K562 (cell line): ENCODE results near the gene CYP51A1. TPM values are rescaled to one million over a fixed set of nuclear protein-coding genes. Genes with fewer than 3 reads are reported as not detected.
A peak's percentile ranks its signal among the peaks of the same experiment; 100 is the strongest.

Experiments used
- ARHGAP35 ChIP-seq: fragments of 450-650 bp; IDR thresholded peaks from 2 replicates; pipeline ENCODE4 v1.6.1; 2018; ENCODE audit not compliant: partially characterized antibody
- CBFB ChIP-seq: sonication (generic); formaldehyde crosslinking; IDR thresholded peaks from 2 replicates; pipeline ENCODE4 v1.4.0; 2020; ENCODE audit warnings: mild to moderate bottlenecking, missing genetic modification reagents
- CREBBP ChIP-seq: IDR thresholded peaks from one replicate; pipeline ENCODE4 v1.6.1; 2012; ENCODE audit warnings: low read depth, mild to moderate bottlenecking, control low read depth, inconsistent platforms, low read length
- ELF2 ChIP-seq: fragments of 250-450 bp; sonication (Bioruptor Pico); IDR thresholded peaks from 2 replicates; pipeline ENCODE4 v1.5.0; 2021; ENCODE audit warnings: mild to moderate bottlenecking
- GABPA ChIP-seq: fragments of 200-800 bp; sonication (Bioruptor generic); conservative IDR thresholded peaks from 2 replicates; pipeline ENCODE4 v1.6.1; 2016; ENCODE audit warnings: low read depth, missing genetic modification characterization, missing compliant biosample characterization
- HSF4 ChIP-seq: fragments of 250-450 bp; sonication (Bioruptor Pico); IDR thresholded peaks from 2 replicates; pipeline ENCODE4 v2.1.2; 2022; ENCODE audit warnings: mild to moderate bottlenecking, moderate library complexity, borderline replicate concordance
- KHSRP ChIP-seq: fragments of 450-650 bp; IDR thresholded peaks from 2 replicates; pipeline ENCODE4 v1.6.1; 2017
- NFE2L1 ChIP-seq: fragments of 450-650 bp; IDR thresholded peaks from 2 replicates; pipeline ENCODE4 v1.6.1; 2016; ENCODE audit warnings: missing genetic modification characterization, low read depth, mild to moderate bottlenecking, missing compliant biosample characterization, moderate library complexity, borderline replicate concordance
- SMAD1 ChIP-seq: fragments of 150-350 bp; IDR thresholded peaks from 2 replicates; pipeline ENCODE4 v1.6.1; 2014; ENCODE audit warnings: low read length, low read depth; ENCODE audit not compliant: partially characterized antibody
- TFAM ChIP-seq: fragments of 250-450 bp; sonication (Bioruptor Pico); conservative IDR thresholded peaks from 2 replicates; pipeline ENCODE4 v1.5.0; 2021; ENCODE audit warnings: mild to moderate bottlenecking, moderate library complexity
- ZKSCAN1 ChIP-seq: fragments of 150-350 bp; IDR thresholded peaks from 2 replicates; pipeline ENCODE4 v1.6.1; 2016; ENCODE audit warnings: low read depth, low read length
- ZNF444 ChIP-seq: fragments of 250-450 bp; sonication (Bioruptor Pico); IDR thresholded peaks from 2 replicates; pipeline ENCODE4 v1.4.0; 2020; ENCODE audit warnings: mild to moderate bottlenecking, moderate library complexity
- polyA plus RNA-seq, 8 experiments: library from polyadenylated mRNA; depleted of rRNA in 4 of 8; stranded (reverse) in 5 of 8; unstranded in 3 of 8; fragments of >200 nt; fragmentation: Nextera tagmentation in 2 of 8; fragmentation: Illumina TruSeq in 1 of 8; extraction: Ambion mirVana in 2 of 8; extraction: Trizol in 1 of 8; gene quantifications; 2 replicates each; pipeline versions ENCODE4 v1.2.1 to v1.2.3, GENCODE V29; 2011 to 2014; ENCODE audit warnings: inconsistent platforms in 1 of 8, missing spikeins in 1 of 8
- total RNA-seq, 7 experiments: library from RNA; depleted of rRNA in 6 of 7; stranded (reverse); fragments of >200 nt in 6 of 7; fragmentation: Illumina TruSeq in 2 of 7; extraction: Trizol in 2 of 7; gene quantifications; 2 replicates each; pipeline versions ENCODE4 v1.2.1 to v1.2.3, GENCODE V29; 2011 to 2021; ENCODE audit warnings: low replicate concordance in 1 of 7
- TF ChIP-seq, protein P1 (sequence below): IDR thresholded peaks from 3 replicates; pipeline ENCODE4 v1.6.1; 2011; ENCODE audit warnings: borderline replicate concordance, mild to moderate bottlenecking, moderate library complexity; ENCODE audit not compliant: insufficient read length; ENCODE audit errors: extremely low read depth
- TF ChIP-seq, protein P2 (sequence below): fragments of 450-650 bp; formaldehyde crosslinking; IDR thresholded peaks from 2 replicates; pipeline ENCODE4 v1.4.0; 2022; ENCODE audit warnings: mild to moderate bottlenecking, moderate library complexity
- TF ChIP-seq, protein P3 (sequence below), 2 experiments: fragments of 150-350 bp in 1 of 2; IDR thresholded peaks; 2 replicates each; pipeline ENCODE4 v1.6.1; 2012 to 2016; ENCODE audit warnings: low read depth in 2 of 2, low read length in 2 of 2, mild to moderate bottlenecking in 1 of 2, moderate library complexity in 1 of 2
- TF ChIP-seq, protein P4 (sequence below): fragments of 250-450 bp; sonication (Bioruptor Pico); IDR thresholded peaks from 2 replicates; pipeline ENCODE4 v1.8.0; 2022; ENCODE audit warnings: moderate library complexity, mild to moderate bottlenecking, inconsistent platforms
- TF ChIP-seq, protein P5 (sequence below): fragments of 450-650 bp; IDR thresholded peaks from 2 replicates; pipeline ENCODE4 v1.6.1; 2018; ENCODE audit warnings: mild to moderate bottlenecking, low read depth; ENCODE audit not compliant: partially characterized antibody

Gene CYP51A1
- total and polyA plus RNA-seq, 9 of the 15 experiments (the other 6 are each of a cell fraction or from before 2014, with no cell fraction given) = 35.4 to 151 (median 80.3) TPM

DNA sequence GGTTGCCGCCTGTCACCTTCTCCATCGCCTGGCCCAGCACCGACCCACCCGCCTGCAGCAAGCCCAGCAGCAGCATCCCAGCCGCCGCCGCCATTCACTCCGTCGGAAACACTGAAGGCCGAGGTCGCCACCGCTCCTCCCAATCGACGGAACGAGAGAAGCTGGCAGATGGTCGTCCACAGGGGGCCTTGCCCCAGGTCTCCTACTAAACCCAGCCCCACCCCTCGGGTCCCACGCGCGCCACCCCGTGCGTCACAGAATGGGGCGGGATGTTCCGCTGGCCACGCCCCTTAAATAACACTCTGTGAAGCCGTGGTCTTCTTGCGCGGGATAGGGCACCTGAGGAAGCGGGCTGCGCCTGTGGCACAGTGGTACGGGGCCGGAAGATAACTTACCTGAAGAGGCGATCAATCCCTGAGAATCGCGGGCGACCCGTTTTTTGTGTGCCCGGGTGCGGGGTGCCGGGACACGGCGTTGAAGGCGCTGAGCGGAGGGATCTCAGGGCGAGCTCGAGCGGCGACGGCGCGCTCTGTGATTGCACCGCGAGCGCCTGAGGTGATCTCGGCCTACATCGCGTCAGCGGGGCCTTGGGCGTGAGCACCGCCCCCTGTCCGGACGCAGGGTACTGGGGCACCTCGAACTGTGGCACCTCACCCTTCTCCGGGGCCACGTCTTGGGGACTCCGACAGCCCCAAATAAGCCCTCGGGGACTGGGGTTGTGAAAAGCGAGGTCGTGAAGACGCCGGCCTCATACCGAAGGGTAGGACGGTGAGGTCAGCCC, at the start of gene CYP51A1 (continued):
- TF ChIP-seq, protein P1, sequence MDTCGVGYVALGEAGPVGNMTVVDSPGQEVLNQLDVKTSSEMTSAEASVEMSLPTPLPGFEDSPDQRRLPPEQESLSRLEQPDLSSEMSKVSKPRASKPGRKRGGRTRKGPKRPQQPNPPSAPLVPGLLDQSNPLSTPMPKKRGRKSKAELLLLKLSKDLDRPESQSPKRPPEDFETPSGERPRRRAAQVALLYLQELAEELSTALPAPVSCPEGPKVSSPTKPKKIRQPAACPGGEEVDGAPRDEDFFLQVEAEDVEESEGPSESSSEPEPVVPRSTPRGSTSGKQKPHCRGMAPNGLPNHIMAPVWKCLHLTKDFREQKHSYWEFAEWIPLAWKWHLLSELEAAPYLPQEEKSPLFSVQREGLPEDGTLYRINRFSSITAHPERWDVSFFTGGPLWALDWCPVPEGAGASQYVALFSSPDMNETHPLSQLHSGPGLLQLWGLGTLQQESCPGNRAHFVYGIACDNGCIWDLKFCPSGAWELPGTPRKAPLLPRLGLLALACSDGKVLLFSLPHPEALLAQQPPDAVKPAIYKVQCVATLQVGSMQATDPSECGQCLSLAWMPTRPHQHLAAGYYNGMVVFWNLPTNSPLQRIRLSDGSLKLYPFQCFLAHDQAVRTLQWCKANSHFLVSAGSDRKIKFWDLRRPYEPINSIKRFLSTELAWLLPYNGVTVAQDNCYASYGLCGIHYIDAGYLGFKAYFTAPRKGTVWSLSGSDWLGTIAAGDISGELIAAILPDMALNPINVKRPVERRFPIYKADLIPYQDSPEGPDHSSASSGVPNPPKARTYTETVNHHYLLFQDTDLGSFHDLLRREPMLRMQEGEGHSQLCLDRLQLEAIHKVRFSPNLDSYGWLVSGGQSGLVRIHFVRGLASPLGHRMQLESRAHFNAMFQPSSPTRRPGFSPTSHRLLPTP = no peak
- TF ChIP-seq, protein P2, sequence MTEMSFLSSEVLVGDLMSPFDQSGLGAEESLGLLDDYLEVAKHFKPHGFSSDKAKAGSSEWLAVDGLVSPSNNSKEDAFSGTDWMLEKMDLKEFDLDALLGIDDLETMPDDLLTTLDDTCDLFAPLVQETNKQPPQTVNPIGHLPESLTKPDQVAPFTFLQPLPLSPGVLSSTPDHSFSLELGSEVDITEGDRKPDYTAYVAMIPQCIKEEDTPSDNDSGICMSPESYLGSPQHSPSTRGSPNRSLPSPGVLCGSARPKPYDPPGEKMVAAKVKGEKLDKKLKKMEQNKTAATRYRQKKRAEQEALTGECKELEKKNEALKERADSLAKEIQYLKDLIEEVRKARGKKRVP (CRISPR knock-in tag) = 0 out of 2 replicates have a peak, but pooled peaks have one; percentile 23
- peak; percentile 68 for TF ChIP-seq KHSRP
- no peak for TF ChIP-seq NFE2L1 (tag)
- TF ChIP-seq ELF2 = peak; percentile 52
- TF ChIP-seq CBFB (CRISPR knock-in tag) = 0 out of 2 replicates have a peak, but pooled peaks have one; percentile 85
- no peak for TF ChIP-seq ARHGAP35
- peak; percentile 12; the same call in 1 of the 2 replicates for TF ChIP-seq GABPA
- no peak for TF ChIP-seq TFAM (CRISPR knock-in tag)
- TF ChIP-seq SMAD1 = no peak
- TF ChIP-seq, protein P3, sequence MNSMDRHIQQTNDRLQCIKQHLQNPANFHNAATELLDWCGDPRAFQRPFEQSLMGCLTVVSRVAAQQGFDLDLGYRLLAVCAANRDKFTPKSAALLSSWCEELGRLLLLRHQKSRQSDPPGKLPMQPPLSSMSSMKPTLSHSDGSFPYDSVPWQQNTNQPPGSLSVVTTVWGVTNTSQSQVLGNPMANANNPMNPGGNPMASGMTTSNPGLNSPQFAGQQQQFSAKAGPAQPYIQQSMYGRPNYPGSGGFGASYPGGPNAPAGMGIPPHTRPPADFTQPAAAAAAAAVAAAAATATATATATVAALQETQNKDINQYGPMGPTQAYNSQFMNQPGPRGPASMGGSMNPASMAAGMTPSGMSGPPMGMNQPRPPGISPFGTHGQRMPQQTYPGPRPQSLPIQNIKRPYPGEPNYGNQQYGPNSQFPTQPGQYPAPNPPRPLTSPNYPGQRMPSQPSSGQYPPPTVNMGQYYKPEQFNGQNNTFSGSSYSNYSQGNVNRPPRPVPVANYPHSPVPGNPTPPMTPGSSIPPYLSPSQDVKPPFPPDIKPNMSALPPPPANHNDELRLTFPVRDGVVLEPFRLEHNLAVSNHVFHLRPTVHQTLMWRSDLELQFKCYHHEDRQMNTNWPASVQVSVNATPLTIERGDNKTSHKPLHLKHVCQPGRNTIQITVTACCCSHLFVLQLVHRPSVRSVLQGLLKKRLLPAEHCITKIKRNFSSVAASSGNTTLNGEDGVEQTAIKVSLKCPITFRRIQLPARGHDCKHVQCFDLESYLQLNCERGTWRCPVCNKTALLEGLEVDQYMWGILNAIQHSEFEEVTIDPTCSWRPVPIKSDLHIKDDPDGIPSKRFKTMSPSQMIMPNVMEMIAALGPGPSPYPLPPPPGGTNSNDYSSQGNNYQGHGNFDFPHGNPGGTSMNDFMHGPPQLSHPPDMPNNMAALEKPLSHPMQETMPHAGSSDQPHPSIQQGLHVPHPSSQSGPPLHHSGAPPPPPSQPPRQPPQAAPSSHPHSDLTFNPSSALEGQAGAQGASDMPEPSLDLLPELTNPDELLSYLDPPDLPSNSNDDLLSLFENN (IDR thresholded peaks at IDR 0.05; ENCODE audit: low read depth in 2 of 2, low read length in 2 of 2) = peak in 1 of 2 experiments; percentile 59; a peak in 1 of 4 replicates
- TF ChIP-seq ZNF444 (CRISPR knock-in tag) = no peak
- TF ChIP-seq, protein P4, sequence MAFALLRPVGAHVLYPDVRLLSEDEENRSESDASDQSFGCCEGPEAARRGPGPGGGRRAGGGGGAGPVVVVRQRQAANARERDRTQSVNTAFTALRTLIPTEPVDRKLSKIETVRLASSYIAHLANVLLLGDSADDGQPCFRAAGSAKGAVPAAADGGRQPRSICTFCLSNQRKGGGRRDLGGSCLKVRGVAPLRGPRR = no peak
- TF ChIP-seq CREBBP = no peak
- TF ChIP-seq, protein P5, sequence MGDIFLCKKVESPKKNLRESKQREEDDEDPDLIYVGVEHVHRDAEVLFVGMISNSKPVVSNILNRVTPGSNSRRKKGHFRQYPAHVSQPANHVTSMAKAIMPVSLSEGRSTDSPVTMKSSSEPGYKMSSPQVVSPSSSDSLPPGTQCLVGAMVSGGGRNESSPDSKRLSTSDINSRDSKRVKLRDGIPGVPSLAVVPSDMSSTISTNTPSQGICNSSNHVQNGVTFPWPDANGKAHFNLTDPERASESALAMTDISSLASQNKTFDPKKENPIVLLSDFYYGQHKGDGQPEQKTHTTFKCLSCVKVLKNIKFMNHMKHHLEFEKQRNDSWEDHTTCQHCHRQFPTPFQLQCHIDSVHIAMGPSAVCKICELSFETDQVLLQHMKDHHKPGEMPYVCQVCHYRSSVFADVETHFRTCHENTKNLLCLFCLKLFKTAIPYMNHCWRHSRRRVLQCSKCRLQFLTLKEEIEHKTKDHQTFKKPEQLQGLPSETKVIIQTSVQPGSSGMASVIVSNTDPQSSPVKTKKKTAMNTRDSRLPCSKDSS = no peak
- no peak for TF ChIP-seq HSF4 (CRISPR knock-in tag)
- TF ChIP-seq ZKSCAN1 = no peak; the same call in 1 of the 2 replicates
